Measurements from ENCODE around the gene MET.

DNA sequence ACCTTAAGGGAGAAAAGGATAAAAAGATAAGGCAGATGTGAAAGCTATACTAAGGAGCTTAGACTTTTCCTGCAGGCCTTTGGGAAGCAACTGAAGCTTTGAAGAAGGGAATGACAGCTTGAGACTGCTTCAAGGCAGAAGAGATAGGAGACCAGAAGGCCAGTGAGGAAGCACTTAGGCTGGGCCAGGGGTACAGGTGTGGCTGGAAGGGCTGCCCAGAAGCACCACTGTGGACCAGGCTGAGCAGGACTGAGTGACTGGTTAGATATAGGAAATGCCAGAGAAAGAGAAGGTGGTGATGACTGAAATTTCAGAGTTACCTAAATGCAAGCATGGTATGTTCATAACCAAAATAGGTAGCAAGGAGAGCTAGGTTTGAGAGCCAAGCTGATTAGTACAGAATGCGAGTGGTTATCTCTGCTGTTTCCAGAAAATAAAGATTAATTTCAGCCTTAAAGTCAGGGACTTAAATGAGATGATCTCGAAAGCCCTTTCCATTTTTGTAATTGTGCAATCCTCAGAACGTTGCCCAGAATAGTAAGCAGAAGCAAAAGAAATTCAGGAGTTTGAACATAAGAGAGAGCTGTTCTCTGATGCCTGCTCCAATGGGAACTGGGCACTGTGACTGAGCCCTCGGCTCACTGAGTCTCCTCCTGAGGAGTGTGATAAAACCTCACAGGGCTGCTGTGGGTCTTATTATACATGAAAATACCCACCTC is 54.9 kb downstream of the MET start:
- TF ChIP-seq, protein P1, sequence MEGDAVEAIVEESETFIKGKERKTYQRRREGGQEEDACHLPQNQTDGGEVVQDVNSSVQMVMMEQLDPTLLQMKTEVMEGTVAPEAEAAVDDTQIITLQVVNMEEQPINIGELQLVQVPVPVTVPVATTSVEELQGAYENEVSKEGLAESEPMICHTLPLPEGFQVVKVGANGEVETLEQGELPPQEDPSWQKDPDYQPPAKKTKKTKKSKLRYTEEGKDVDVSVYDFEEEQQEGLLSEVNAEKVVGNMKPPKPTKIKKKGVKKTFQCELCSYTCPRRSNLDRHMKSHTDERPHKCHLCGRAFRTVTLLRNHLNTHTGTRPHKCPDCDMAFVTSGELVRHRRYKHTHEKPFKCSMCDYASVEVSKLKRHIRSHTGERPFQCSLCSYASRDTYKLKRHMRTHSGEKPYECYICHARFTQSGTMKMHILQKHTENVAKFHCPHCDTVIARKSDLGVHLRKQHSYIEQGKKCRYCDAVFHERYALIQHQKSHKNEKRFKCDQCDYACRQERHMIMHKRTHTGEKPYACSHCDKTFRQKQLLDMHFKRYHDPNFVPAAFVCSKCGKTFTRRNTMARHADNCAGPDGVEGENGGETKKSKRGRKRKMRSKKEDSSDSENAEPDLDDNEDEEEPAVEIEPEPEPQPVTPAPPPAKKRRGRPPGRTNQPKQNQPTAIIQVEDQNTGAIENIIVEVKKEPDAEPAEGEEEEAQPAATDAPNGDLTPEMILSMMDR (IDR thresholded peaks at IDR 0.05) = no peak
- TF ChIP-seq EZH2phosphoT487 (IDR thresholded peaks at IDR 0.05) (no peak), EZH2 (IDR thresholded peaks at IDR 0.05) (no peak)
